GM10266 (cell line): ENCODE results near the gene CAMK2A.
A peak's percentile ranks its signal among the peaks of the same experiment; 100 is the strongest.

Source experiments
- DNase-seq: peaks from one replicate; pipeline ENCODE4 v3.0.0; 2012; ENCODE audit errors: extremely low spot score
- CTCF ChIP-seq: IDR thresholded peaks from 2 replicates; pipeline ENCODE4 v1.5.1; 2012; ENCODE audit warnings: mild to moderate bottlenecking, low read depth; ENCODE audit not compliant: control insufficient read depth, insufficient read depth; ENCODE audit errors: missing control alignments

CAMK2A gene

GRCh38 chr5:150263375-150263775 lies 26.2 kb downstream of the CAMK2A start:
- TF ChIP-seq CTCF = no peak
- DNase-seq = no peak

GRCh38 chr5:150262502-150262901 lies 27.1 kb downstream of the CAMK2A start:
- no peak for DNase-seq
- TF ChIP-seq CTCF = no peak

- TF ChIP-seq CTCF = no peak
- no peak for DNase-seq
These were observed 28.3 kb downstream of the CAMK2A start for GRCh38 chr5:150261231-150261630.

- peak; percentile 8 for TF ChIP-seq CTCF
- DNase-seq = no peak
These were observed 31.4 kb downstream of the CAMK2A start for GRCh38 chr5:150258130-150258529.

- TF ChIP-seq CTCF = no peak
These were observed 32.1 kb downstream of the CAMK2A start for GRCh38 chr5:150257424-150257823.

GRCh38 chr5:150256410-150257064 lies 33.0 kb downstream of the CAMK2A start:
- no peak for TF ChIP-seq CTCF
- DNase-seq = no peak

More at GRCh38 chr5:150257424-150257823, 32.1 kb downstream of the CAMK2A start:
- DNase-seq = no peak

GRCh38 chr5:150255659-150256409 lies 33.7 kb downstream of the CAMK2A start:
- no peak for DNase-seq
- no peak for TF ChIP-seq CTCF
